ENCODE measurements around the gene FGF19. TPM values are rescaled to one million over a fixed set of nuclear protein-coding genes. Genes with fewer than 3 reads are reported as not detected.

The FGF19 gene
- total RNA-seq, 1 experiment from 2014 or later, result not detected

GRCh38 chr11:69657911-69658625, 45.8 kb downstream of the FGF19 start:
- Histone ChIP-seq H2AFZ (ENCODE audit: low read length) (no peak overlapping the region), H3K9me2 (replicated peaks; ENCODE audit: low read length) (no peaks in the 10 kb centered on the region), H3K36me3 (ENCODE audit: low read depth, low read length) (peaks cover 5% of the 10 kb centered on the region), H3K9ac (ENCODE audit: low read length) (no peak overlapping the region), H3K27me3 (ENCODE audit: low read length) (no peaks in the 10 kb centered on the region), H3K27ac (ENCODE audit: low read length) (no peak overlapping the region), H3F3A (ENCODE audit: low read length, unreplicated experiment) (peaks cover 15% of the 10 kb centered on the region), H3K79me2 (ENCODE audit: low read length) (no peaks in the 10 kb centered on the region), H3K9me3 (ENCODE audit: low read length) (no peaks in the 10 kb centered on the region), H3K4me2 (ENCODE audit: low read length) (no peak overlapping the region), H4K20me1 (ENCODE audit: low read length) (peaks cover 4% of the 10 kb centered on the region), H3K4me1 (ENCODE audit: insufficient read depth, low read length) (peaks cover 26% of the 10 kb centered on the region), H3K4me3 (ENCODE audit: low read length) (no peak overlapping the region)
- no TSS peak for BruUV-seq (replicated peaks)
- ATAC-seq, result no peak
- DNase-seq, result no peak
- CTCF ChIA-PET, result no interaction called here
- POLR2A ChIA-PET (ENCODE audit: unreplicated experiment), result interaction anchor here (0.5 kb wide), 1 partner anchor 543 kb away, joined by 24 read pairs; no protein-coding TSS in a partner anchor
- intact Hi-C loops (cut with micrococcal nuclease), result no loop called here
- TF ChIP-seq EZH2phosphoT487 (IDR thresholded peaks at IDR 0.05; ENCODE audit: borderline replicate concordance, low read length) (no peak), EZH2 (IDR thresholded peaks at IDR 0.05; ENCODE audit: low read length, unreplicated experiment) (no peak), CTCF (conservative IDR thresholded peaks at IDR 0.05; ENCODE audit: low read depth, low read length) (no peak)

- Histone ChIP-seq H3K36me3 (ENCODE audit: low read depth, low read length) (peaks cover 10% of the 10 kb centered on the region), H2AFZ (ENCODE audit: low read length) (no peak overlapping the region), H3K9me2 (replicated peaks; ENCODE audit: low read length) (no peaks in the 10 kb centered on the region), H3K4me3 (ENCODE audit: low read length) (no peak overlapping the region), H3K27ac (ENCODE audit: low read length) (no peak overlapping the region), H3K4me2 (ENCODE audit: low read length) (no peak overlapping the region), H3K4me1 (ENCODE audit: insufficient read depth, low read length) (peaks cover 32% of the 10 kb centered on the region), H3F3A (ENCODE audit: low read length, unreplicated experiment) (peaks cover 20% of the 10 kb centered on the region), H3K9me3 (ENCODE audit: low read length) (no peaks in the 10 kb centered on the region), H3K79me2 (ENCODE audit: low read length) (no peaks in the 10 kb centered on the region), H3K27me3 (ENCODE audit: low read length) (no peaks in the 10 kb centered on the region), H4K20me1 (ENCODE audit: low read length) (peaks cover 8% of the 10 kb centered on the region), H3K9ac (ENCODE audit: low read length) (no peak overlapping the region)
- intact Hi-C loops (cut with micrococcal nuclease), result no loop called here
- TF ChIP-seq EZH2 (IDR thresholded peaks at IDR 0.05; ENCODE audit: low read length, unreplicated experiment) (no peak), CTCF (conservative IDR thresholded peaks at IDR 0.05; ENCODE audit: low read depth, low read length) (no peak), EZH2phosphoT487 (IDR thresholded peaks at IDR 0.05; ENCODE audit: borderline replicate concordance, low read length) (no peak)
- no peak for ATAC-seq
- CTCF ChIA-PET, result no interaction called here
- POLR2A ChIA-PET (ENCODE audit: unreplicated experiment), result interaction anchor here (0.5 kb wide), 1 partner anchor 542 kb away, joined by 24 read pairs; no protein-coding TSS in a partner anchor
- DNase-seq, result no peak
- BruUV-seq (replicated peaks), result no TSS peak
Measured at GRCh38 chr11:69657456-69657910, 46.3 kb downstream of the FGF19 start.
